GM19467 (cell line): ENCODE measurements around the gene RASL12.

Experiments used
- ATAC-seq: cut with Tn5 transposase; IDR thresholded peaks from one replicate; pipeline ENCODE4 v1.9.1; 2021; ENCODE audit warnings: mild to moderate bottlenecking, moderate library complexity; ENCODE audit not compliant: unreplicated experiment

The RASL12 gene

GRCh38 chr15:65092911-65093792 is 25.4 kb upstream of the RASL12 start:
- no peak for ATAC-seq

- no peak for ATAC-seq
Measured at GRCh38 chr15:65091946-65092770, 24.4 kb upstream of the RASL12 start.

GRCh38 chr15:65089206-65089824 is 21.5 kb upstream of the RASL12 start:
- ATAC-seq = no peak

- ATAC-seq = no peak
Measured at GRCh38 chr15:65088643-65089021, 20.8 kb upstream of the RASL12 start.

GRCh38 chr15:65087873-65088642 is 20.3 kb upstream of the RASL12 start:
- ATAC-seq = no peak

- ATAC-seq = no peak
Measured at GRCh38 chr15:65087411-65087810, 19.6 kb upstream of the RASL12 start.

GRCh38 chr15:65086680-65087111 is 18.9 kb upstream of the RASL12 start:
- no peak for ATAC-seq

- ATAC-seq = no peak
Measured at GRCh38 chr15:65085990-65086679, 18.3 kb upstream of the RASL12 start.

- no peak for ATAC-seq
Measured at GRCh38 chr15:65085207-65085753, 17.5 kb upstream of the RASL12 start.

GRCh38 chr15:65084500-65085206 is 16.9 kb upstream of the RASL12 start:
- no peak for ATAC-seq

GRCh38 chr15:65083262-65083701 is 15.5 kb upstream of the RASL12 start:
- ATAC-seq = no peak

- no peak for ATAC-seq
Measured at GRCh38 chr15:65082303-65082953, 14.6 kb upstream of the RASL12 start.

- ATAC-seq = no peak
Measured at GRCh38 chr15:65081758-65082157, 14.0 kb upstream of the RASL12 start.

- no peak for ATAC-seq
Measured at GRCh38 chr15:65081270-65081669, 13.5 kb upstream of the RASL12 start.

GRCh38 chr15:65079580-65079979 is 11.8 kb upstream of the RASL12 start:
- no peak for ATAC-seq

GRCh38 chr15:65077981-65078352 is 10.2 kb upstream of the RASL12 start:
- ATAC-seq = no peak

GRCh38 chr15:65077291-65077980 is 9.6 kb upstream of the RASL12 start:
- ATAC-seq = no peak
